ENCODE results near the gene LSR.

LSR gene

GRCh38 chr19:35246466-35247092, 2.2 kb upstream of the LSR start:
- no peak overlapping the region for H3K9ac ChIP-seq (ENCODE audit: low read length in 5 of 5)
- peaks cover 0 to 13% (median under 1%) of the 10 kb centered on the region in 5 donors for H3K9me3 ChIP-seq (ENCODE audit: control insufficient read depth in 5 of 5, low read length in 5 of 5)
- peaks cover 0 to 33% (median 18%) of the 10 kb centered on the region in 5 donors for H3K4me1 ChIP-seq (ENCODE audit: control insufficient read depth in 5 of 5, insufficient read depth in 5 of 5, low read length in 5 of 5)
- peaks cover 11 to 29% (median 25%) of the 10 kb centered on the region in 5 donors for H3K27me3 ChIP-seq (ENCODE audit: control insufficient read depth in 5 of 5, insufficient read depth in 4 of 5, low read length in 5 of 5)
- no peak overlapping the region for H3K27ac ChIP-seq (ENCODE audit: low read depth, low read length)
- no peak overlapping the region for H3K4me3 ChIP-seq (ENCODE audit: low read depth in 1 of 5, low read length in 5 of 5)
- H3K36me3 ChIP-seq (ENCODE audit: control insufficient read depth in 5 of 5, insufficient read depth in 5 of 5, low read length in 5 of 5), result peaks cover 0 to 5% (median 0%) of the 10 kb centered on the region in 5 donors

GRCh38 chr19:35247526-35248309, 1.1 kb upstream of the LSR start:
- H3K9ac ChIP-seq (ENCODE audit: low read length in 5 of 5), result peak overlapping the region in 2 of 5 donors; percentile 20 to 30
- H3K9me3 ChIP-seq (ENCODE audit: control insufficient read depth in 5 of 5, low read length in 5 of 5), result peaks cover 0 to 11% (median 0%) of the 10 kb centered on the region in 5 donors
- peak overlapping the region in 4 of 5 donors; percentile 51 to 72 (median 67) for H3K4me3 ChIP-seq (ENCODE audit: low read depth in 1 of 5, low read length in 5 of 5)
- H3K36me3 ChIP-seq (ENCODE audit: control insufficient read depth in 5 of 5, insufficient read depth in 5 of 5, low read length in 5 of 5), result peaks cover 0 to 5% (median 0%) of the 10 kb centered on the region in 5 donors
- peaks cover 0 to 33% (median 18%) of the 10 kb centered on the region in 5 donors for H3K4me1 ChIP-seq (ENCODE audit: control insufficient read depth in 5 of 5, insufficient read depth in 5 of 5, low read length in 5 of 5)
- peaks cover 11 to 29% (median 25%) of the 10 kb centered on the region in 5 donors for H3K27me3 ChIP-seq (ENCODE audit: control insufficient read depth in 5 of 5, insufficient read depth in 4 of 5, low read length in 5 of 5)
- no peak overlapping the region for H3K27ac ChIP-seq (ENCODE audit: low read depth, low read length)

- H3K4me3 ChIP-seq (ENCODE audit: low read depth in 1 of 5, low read length in 5 of 5), result peak overlapping the region in 4 of 5 donors; percentile 51 to 72 (median 67)
- peaks cover 0 to 5% (median 0%) of the 10 kb centered on the region in 5 donors for H3K36me3 ChIP-seq (ENCODE audit: control insufficient read depth in 5 of 5, insufficient read depth in 5 of 5, low read length in 5 of 5)
- peaks cover 0 to 9% (median 0%) of the 10 kb centered on the region in 5 donors for H3K9me3 ChIP-seq (ENCODE audit: control insufficient read depth in 5 of 5, low read length in 5 of 5)
- H3K27ac ChIP-seq (ENCODE audit: low read depth, low read length), result no peak overlapping the region
- H3K4me1 ChIP-seq (ENCODE audit: control insufficient read depth in 5 of 5, insufficient read depth in 5 of 5, low read length in 5 of 5), result peaks cover 0 to 42% (median 18%) of the 10 kb centered on the region in 5 donors
- peak overlapping the region in 2 of 5 donors; percentile 30 to 41 for H3K9ac ChIP-seq (ENCODE audit: low read length in 5 of 5)
- peaks cover 11 to 29% (median 25%) of the 10 kb centered on the region in 5 donors for H3K27me3 ChIP-seq (ENCODE audit: control insufficient read depth in 5 of 5, insufficient read depth in 4 of 5, low read length in 5 of 5)
These were observed 495 bp downstream of the LSR start for GRCh38 chr19:35249146-35249847.

GRCh38 chr19:35249848-35250711, 1.3 kb downstream of the LSR start:
- Histone ChIP-seq H3K9me3 (ENCODE audit: control insufficient read depth in 5 of 5, low read length in 5 of 5) (peaks cover 0 to 2% (median 0%) of the 10 kb centered on the region in 5 donors), H3K4me3 (ENCODE audit: low read depth in 1 of 5, low read length in 5 of 5) (no peak overlapping the region), H3K4me1 (ENCODE audit: control insufficient read depth in 5 of 5, insufficient read depth in 5 of 5, low read length in 5 of 5) (peaks cover 0 to 50% (median 18%) of the 10 kb centered on the region in 5 donors), H3K36me3 (ENCODE audit: control insufficient read depth in 5 of 5, insufficient read depth in 5 of 5, low read length in 5 of 5) (peaks cover 0 to 5% (median 0%) of the 10 kb centered on the region in 5 donors), H3K27ac (ENCODE audit: low read depth, low read length) (no peak overlapping the region), H3K9ac (ENCODE audit: low read length in 5 of 5) (no peak overlapping the region), H3K27me3 (ENCODE audit: control insufficient read depth in 5 of 5, insufficient read depth in 4 of 5, low read length in 5 of 5) (peaks cover 11 to 29% (median 25%) of the 10 kb centered on the region in 5 donors)

DNA sequence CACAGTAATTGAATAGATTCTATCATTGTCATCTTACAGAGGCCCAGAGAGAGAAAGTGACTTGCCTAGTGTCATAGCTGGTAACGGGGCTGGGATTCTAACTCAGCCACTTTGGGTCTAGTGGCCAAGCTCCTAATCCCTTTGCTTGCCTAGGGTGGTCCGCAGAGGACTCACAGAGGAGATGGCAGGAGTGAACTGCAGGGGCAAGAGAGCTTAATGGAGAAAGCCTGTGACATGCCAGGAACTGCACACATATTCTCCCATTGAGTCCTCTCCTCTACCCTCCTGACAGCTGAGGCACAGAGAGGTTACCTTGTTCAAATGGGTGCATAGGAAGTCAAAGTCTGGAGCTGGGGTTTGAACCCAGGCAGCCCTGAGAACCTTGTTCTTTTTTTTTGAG, 2.7 kb downstream of the LSR start:
- Histone ChIP-seq H3K27ac (ENCODE audit: low read depth, low read length) (no peak overlapping the region), H3K4me3 (ENCODE audit: low read depth in 1 of 5, low read length in 5 of 5) (no peak overlapping the region), H3K9ac (ENCODE audit: low read length in 5 of 5) (no peak overlapping the region), H3K27me3 (ENCODE audit: control insufficient read depth in 5 of 5, insufficient read depth in 4 of 5, low read length in 5 of 5) (peaks cover 11 to 29% (median 25%) of the 10 kb centered on the region in 5 donors), H3K36me3 (ENCODE audit: control insufficient read depth in 5 of 5, insufficient read depth in 5 of 5, low read length in 5 of 5) (peaks cover 0 to 5% (median 0%) of the 10 kb centered on the region in 5 donors), H3K9me3 (ENCODE audit: control insufficient read depth in 5 of 5, low read length in 5 of 5) (peaks cover 0 to 2% (median 0%) of the 10 kb centered on the region in 5 donors), H3K4me1 (ENCODE audit: control insufficient read depth in 5 of 5, insufficient read depth in 5 of 5, low read length in 5 of 5) (peaks cover 0 to 55% (median 18%) of the 10 kb centered on the region in 5 donors)

DNA sequence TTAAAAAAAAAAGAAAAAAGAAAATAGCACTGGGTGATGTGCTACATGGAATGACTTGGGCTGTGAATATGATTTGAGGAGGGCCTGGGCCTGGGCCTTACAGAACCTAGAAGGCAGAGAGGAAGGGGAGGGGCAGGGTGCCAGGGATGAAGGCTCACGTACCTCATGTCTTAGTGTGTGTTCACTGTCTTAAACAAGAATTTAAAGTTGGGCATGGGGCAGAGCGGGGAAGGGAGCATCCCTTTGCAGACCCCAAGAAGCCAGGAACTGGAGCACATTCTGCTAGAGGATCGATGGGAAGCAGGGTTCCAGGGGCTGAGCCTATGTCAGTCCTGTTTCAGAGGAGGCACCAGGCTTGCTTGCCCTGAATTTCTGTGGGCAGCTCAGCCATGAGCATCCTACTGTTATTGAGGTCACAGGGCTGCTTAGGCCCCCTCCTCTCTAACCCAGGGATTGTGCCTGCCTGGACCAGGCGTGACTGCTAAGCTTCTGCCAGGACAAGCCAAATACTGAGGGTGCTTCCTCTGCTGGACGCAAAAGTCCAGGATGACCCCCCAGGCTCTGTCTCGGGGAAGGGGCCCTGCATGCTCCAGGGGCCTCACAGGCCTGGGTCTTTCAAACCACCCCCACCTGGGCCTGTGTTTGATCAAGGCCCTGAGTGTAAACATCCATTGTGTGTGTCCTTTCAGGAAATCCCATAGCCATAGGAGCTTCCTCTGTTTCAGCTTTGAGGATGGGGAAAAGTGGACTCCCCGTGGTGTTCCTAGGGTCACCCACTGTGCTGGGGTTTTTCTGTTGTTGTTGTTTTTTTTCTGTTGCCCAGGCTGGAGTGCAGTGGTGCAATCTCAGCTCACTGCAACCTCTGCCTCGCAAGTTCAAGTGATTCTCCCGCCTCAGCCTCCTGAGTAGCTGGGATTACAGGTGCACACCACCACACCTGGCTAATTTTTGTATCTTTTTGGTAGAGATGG, 4.8 kb downstream of the LSR start:
- H3K4me1 ChIP-seq (ENCODE audit: control insufficient read depth in 5 of 5, insufficient read depth in 5 of 5, low read length in 5 of 5), result peaks cover 0 to 43% (median 7%) of the 10 kb centered on the region in 5 donors
- H3K9ac ChIP-seq (ENCODE audit: low read length in 5 of 5), result no peak overlapping the region
- peaks cover 11 to 25% (median 22%) of the 10 kb centered on the region in 5 donors for H3K27me3 ChIP-seq (ENCODE audit: control insufficient read depth in 5 of 5, insufficient read depth in 4 of 5, low read length in 5 of 5)
- H3K27ac ChIP-seq (ENCODE audit: low read depth, low read length), result no peak overlapping the region
- H3K36me3 ChIP-seq (ENCODE audit: control insufficient read depth in 5 of 5, insufficient read depth in 5 of 5, low read length in 5 of 5), result peaks cover 0 to 5% (median 0%) of the 10 kb centered on the region in 5 donors
- H3K9me3 ChIP-seq (ENCODE audit: control insufficient read depth in 5 of 5, low read length in 5 of 5), result no peaks in the 10 kb centered on the region
- H3K4me3 ChIP-seq (ENCODE audit: low read depth in 1 of 5, low read length in 5 of 5), result no peak overlapping the region

DNA sequence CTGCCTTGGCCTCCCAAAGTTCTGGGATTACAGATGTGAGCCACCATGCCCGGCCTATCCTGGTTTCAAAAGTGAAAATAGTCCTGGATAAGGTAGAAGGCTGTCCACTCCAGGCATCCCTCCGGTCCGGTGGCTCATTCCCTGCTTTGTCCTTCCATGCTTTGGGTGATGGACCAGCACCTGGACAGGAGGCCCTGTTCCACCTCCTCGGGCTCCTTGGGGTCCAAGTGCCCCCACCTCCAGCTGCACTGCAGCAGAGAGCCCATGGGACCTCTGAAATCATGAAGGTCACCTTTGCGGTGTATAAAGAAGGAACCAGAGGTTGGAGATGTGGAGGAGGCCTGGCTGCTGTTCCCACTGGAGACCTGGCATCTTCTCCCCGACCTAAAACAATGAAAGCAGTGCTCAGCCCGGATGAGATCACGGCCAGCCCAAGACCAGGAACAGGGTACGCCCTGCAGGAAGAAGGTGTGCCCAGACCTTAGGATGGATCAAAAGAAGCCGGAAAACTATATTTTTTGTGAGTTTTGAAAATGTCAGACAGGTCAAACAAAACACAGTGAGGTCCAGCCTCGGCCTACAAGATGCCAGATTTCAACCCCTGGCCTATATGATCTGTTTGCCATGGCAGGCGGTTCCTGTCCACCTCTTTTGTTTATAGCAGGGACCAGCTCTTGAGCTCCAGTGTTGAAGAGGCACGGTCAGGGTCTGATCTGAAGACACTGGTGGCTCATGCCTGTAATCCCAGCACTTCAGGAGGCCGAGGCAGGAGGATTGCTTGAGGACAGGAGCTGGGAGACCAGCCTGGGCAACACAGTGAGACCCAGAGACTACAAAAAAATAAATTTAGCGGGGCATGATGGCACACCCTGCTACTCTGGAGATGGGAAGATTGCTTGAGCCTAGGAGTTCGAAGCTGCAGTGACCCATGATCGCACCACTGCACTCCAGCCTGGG, 5.8 kb downstream of the LSR start:
- no peak overlapping the region for H3K9ac ChIP-seq (ENCODE audit: low read length in 5 of 5)
- H3K27ac ChIP-seq (ENCODE audit: low read depth, low read length), result no peak overlapping the region
- H3K4me3 ChIP-seq (ENCODE audit: low read depth in 1 of 5, low read length in 5 of 5), result no peak overlapping the region
- H3K4me1 ChIP-seq (ENCODE audit: control insufficient read depth in 5 of 5, insufficient read depth in 5 of 5, low read length in 5 of 5), result peaks cover 0 to 33% (median 0%) of the 10 kb centered on the region in 5 donors
- H3K36me3 ChIP-seq (ENCODE audit: control insufficient read depth in 5 of 5, insufficient read depth in 5 of 5, low read length in 5 of 5), result peaks cover 0 to 5% (median 0%) of the 10 kb centered on the region in 5 donors
- no peaks in the 10 kb centered on the region for H3K9me3 ChIP-seq (ENCODE audit: control insufficient read depth in 5 of 5, low read length in 5 of 5)
- peaks cover 12 to 23% (median 18%) of the 10 kb centered on the region in 5 donors for H3K27me3 ChIP-seq (ENCODE audit: control insufficient read depth in 5 of 5, insufficient read depth in 4 of 5, low read length in 5 of 5)

- H3K4me1 ChIP-seq (ENCODE audit: control insufficient read depth in 5 of 5, insufficient read depth in 5 of 5, low read length in 5 of 5), result peaks cover 0 to 29% (median 0%) of the 10 kb centered on the region in 5 donors
- H3K9me3 ChIP-seq (ENCODE audit: control insufficient read depth in 5 of 5, low read length in 5 of 5), result no peaks in the 10 kb centered on the region
- H3K9ac ChIP-seq (ENCODE audit: low read length in 5 of 5), result no peak overlapping the region
- H3K27ac ChIP-seq (ENCODE audit: low read depth, low read length), result no peak overlapping the region
- H3K4me3 ChIP-seq (ENCODE audit: low read depth in 1 of 5, low read length in 5 of 5), result no peak overlapping the region
- no peaks in the 10 kb centered on the region for H3K36me3 ChIP-seq (ENCODE audit: control insufficient read depth in 5 of 5, insufficient read depth in 5 of 5, low read length in 5 of 5)
- peaks cover 4 to 15% (median 12%) of the 10 kb centered on the region in 5 donors for H3K27me3 ChIP-seq (ENCODE audit: control insufficient read depth in 5 of 5, insufficient read depth in 4 of 5, low read length in 5 of 5)
These were observed 7.8 kb downstream of the LSR start for GRCh38 chr19:35256566-35256965.

All from subcutaneous abdominal adipose tissue (tissue), 5 donors.